Calu3 (cell line): ENCODE data around the gene HIBADH. TPM values are rescaled to one million over a fixed set of nuclear protein-coding genes. Genes with fewer than 3 reads are reported as not detected.

Source experiments
- BruUV-seq: library from RNA; stranded (reverse); fragments of 400-500 nt; replicated peaks from 2 replicates; lab custom pipeline; 2021; lab: Mats Ljungman, UMichigan
- CTCF ChIA-PET: fragments of 300-600 bp; sonication (Branson Sonifier 250); formaldehyde crosslinking; loops from one replicate; lab custom pipeline; 2022; ENCODE audit warnings: antibody characterized with exemption; lab: Charles Lee
- DNase-seq: peaks from one replicate; pipeline ENCODE4 v3.0.0; 2022
- H3K27ac Mint-ChIP-seq: one replicate; pipeline ENCODE4 v1.8.0; 2022; ENCODE audit warnings: mixed read lengths; ENCODE audit not compliant: unreplicated experiment
- H3K27me3 Mint-ChIP-seq: one replicate; pipeline ENCODE4 v1.8.0; 2022; ENCODE audit warnings: mixed read lengths; ENCODE audit not compliant: unreplicated experiment
- H3K36me3 Mint-ChIP-seq: one replicate; pipeline ENCODE4 v1.8.0; 2022; ENCODE audit warnings: mild to moderate bottlenecking, moderate library complexity, mixed read lengths; ENCODE audit not compliant: insufficient read depth, unreplicated experiment
- H3K4me1 Mint-ChIP-seq: one replicate; pipeline ENCODE4 v1.8.0; 2022; ENCODE audit warnings: mild to moderate bottlenecking, low read depth, mixed read lengths; ENCODE audit not compliant: unreplicated experiment
- H3K4me3 Mint-ChIP-seq: one replicate; pipeline ENCODE4 v1.8.0; 2022; ENCODE audit warnings: mild to moderate bottlenecking, low read depth, moderate library complexity, mixed read lengths; ENCODE audit not compliant: unreplicated experiment
- H3K9me3 Mint-ChIP-seq: one replicate; pipeline ENCODE4 v1.8.0; 2022; ENCODE audit warnings: low read depth, mixed read lengths; ENCODE audit not compliant: unreplicated experiment
- intact Hi-C: fragments of 100-400 bp; cut with micrococcal nuclease; formaldehyde crosslinking; loops from one replicate; pipeline ENCODE4 v1.10.0; 2022; ENCODE audit not compliant: unreplicated experiment
- total RNA-seq: library from RNA; stranded (reverse); gene quantifications from 2 replicates; pipeline ENCODE4 v1.2.3, GENCODE V29; 2022
- TF ChIP-seq, protein P1 (sequence below): fragments of 200-600 bp; IDR thresholded peaks from one replicate; pipeline ENCODE4 v1.8.0; 2022; ENCODE audit warnings: antibody characterized with exemption; ENCODE audit not compliant: unreplicated experiment

HIBADH gene
- total RNA-seq, 1 experiment from 2014 or later, result 74.6 TPM

DNA sequence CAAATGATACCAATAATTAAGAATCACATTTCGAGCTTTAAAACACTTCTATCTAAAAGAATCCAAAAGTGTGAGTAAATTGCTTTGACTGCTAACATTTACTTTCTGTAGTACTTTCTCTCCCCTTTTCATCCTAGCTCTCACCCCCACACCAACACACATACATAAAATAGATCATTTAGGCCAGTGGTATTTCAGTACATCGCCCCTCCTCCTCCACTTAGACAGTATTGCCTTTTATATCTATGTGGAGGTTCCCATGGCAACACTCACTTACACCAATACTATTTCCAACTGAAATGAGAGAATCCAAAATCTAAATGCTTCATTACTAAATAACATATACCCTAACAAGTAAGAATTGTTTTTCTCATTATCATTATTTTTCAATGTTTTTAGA is 58.9 kb downstream of the HIBADH start:
- TF ChIP-seq, protein P1, sequence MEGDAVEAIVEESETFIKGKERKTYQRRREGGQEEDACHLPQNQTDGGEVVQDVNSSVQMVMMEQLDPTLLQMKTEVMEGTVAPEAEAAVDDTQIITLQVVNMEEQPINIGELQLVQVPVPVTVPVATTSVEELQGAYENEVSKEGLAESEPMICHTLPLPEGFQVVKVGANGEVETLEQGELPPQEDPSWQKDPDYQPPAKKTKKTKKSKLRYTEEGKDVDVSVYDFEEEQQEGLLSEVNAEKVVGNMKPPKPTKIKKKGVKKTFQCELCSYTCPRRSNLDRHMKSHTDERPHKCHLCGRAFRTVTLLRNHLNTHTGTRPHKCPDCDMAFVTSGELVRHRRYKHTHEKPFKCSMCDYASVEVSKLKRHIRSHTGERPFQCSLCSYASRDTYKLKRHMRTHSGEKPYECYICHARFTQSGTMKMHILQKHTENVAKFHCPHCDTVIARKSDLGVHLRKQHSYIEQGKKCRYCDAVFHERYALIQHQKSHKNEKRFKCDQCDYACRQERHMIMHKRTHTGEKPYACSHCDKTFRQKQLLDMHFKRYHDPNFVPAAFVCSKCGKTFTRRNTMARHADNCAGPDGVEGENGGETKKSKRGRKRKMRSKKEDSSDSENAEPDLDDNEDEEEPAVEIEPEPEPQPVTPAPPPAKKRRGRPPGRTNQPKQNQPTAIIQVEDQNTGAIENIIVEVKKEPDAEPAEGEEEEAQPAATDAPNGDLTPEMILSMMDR, result no peak
- Mint-ChIP-seq H3K27ac (no peak overlapping the region), H3K36me3 (no peaks in the 10 kb centered on the region), H3K27me3 (no peaks in the 10 kb centered on the region), H3K9me3 (no peaks in the 10 kb centered on the region), H3K4me3 (no peak overlapping the region), H3K4me1 (peaks cover 20% of the 10 kb centered on the region)
- CTCF ChIA-PET, result no interaction called here
- BruUV-seq, result no TSS peak
- no peak for DNase-seq
- intact Hi-C loops, result loop anchor here (2.0 to 10.0 kb wide), 2 partner anchors 321 to 407 kb away; no protein-coding TSS in a partner anchor

DNA sequence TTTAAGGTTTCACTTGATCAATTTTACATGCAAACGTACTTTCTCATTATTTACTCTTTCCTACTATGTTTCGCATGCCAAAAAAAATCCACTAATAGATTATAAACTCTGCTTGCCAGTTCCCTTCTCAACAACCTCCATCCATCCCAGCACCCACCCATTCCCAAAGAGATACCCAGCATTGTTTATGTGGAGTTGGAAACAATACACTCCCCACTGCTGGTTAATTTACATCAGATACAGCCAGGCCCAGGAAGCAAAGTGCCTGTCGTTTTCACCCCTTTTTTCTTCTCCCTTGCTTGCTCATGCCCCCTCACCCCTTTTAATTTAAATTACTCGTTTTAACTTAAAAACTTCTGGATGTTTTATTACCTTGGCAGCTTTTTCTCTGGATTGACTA is 59.9 kb downstream of the HIBADH start:
- TF ChIP-seq, protein P1, result no peak
- no peaks in the 10 kb centered on the region for H3K36me3 Mint-ChIP-seq
- no peaks in the 10 kb centered on the region for H3K27me3 Mint-ChIP-seq
- no peak for DNase-seq
- intact Hi-C loops, result loop anchor here (10.0 kb wide), 1 partner anchor 322 kb away; no protein-coding TSS in a partner anchor
- CTCF ChIA-PET, result interaction anchor here (0.5 to 1.0 kb wide), 2 partner anchors 15 to 364 kb away, joined by 3 read pairs; no protein-coding TSS in a partner anchor
- no peaks in the 10 kb centered on the region for H3K9me3 Mint-ChIP-seq
- H3K4me3 Mint-ChIP-seq, result no peak overlapping the region
- BruUV-seq, result no TSS peak
- peaks cover 13% of the 10 kb centered on the region for H3K4me1 Mint-ChIP-seq
- H3K27ac Mint-ChIP-seq, result no peak overlapping the region

DNA sequence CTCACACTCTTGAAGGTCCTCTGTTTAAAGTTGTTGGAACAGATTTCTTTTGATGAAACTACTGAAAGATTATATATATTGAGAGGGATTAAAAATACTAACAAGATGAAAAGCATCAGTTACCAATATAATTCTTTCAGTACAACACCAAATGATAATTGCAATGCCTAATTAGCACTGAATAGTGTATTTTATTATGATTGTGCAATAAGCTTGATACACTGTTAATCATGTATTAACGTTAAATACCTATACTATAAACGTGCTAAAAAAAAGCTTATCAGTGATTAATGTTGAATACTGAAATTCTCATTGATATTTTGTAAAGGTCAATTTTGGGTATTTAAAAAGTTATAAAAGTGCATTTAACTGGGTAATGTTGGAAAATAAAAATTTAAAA is 61.5 kb downstream of the HIBADH start:
- DNase-seq, result no peak
- intact Hi-C loops, result loop anchor here (10.0 kb wide), 1 partner anchor 324 kb away; no protein-coding TSS in a partner anchor
- no peaks in the 10 kb centered on the region for H3K9me3 Mint-ChIP-seq
- H3K27me3 Mint-ChIP-seq, result no peaks in the 10 kb centered on the region
- CTCF ChIA-PET, result no interaction called here
- H3K27ac Mint-ChIP-seq, result no peak overlapping the region
- H3K4me3 Mint-ChIP-seq, result no peak overlapping the region
- TF ChIP-seq, protein P1, result no peak
- BruUV-seq, result no TSS peak
- peaks cover 6% of the 10 kb centered on the region for H3K4me1 Mint-ChIP-seq
- H3K36me3 Mint-ChIP-seq, result no peaks in the 10 kb centered on the region

DNA sequence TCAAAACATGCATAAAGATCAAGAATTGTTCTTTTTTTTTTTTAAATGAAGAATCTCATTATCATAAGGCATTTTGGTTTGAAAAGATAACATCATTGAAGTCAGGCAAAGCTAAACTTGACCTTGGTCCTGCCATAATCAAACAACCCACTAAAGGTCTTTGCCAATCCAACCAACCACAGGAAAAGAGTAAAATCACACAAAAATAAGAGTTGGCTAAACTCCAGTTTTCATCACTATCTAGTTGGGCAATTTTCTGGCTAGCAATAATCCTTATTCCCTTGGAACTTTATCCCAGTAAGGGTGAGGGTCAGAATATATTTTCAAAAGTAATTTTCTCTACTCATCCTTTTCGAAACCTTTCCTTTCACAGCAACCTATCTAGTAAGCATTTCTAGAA is 62.4 kb downstream of the HIBADH start:
- H3K36me3 Mint-ChIP-seq, result no peaks in the 10 kb centered on the region
- BruUV-seq, result no TSS peak
- H3K27ac Mint-ChIP-seq, result no peak overlapping the region
- no peak overlapping the region for H3K4me3 Mint-ChIP-seq
- TF ChIP-seq, protein P1, result no peak
- H3K4me1 Mint-ChIP-seq, result no peaks in the 10 kb centered on the region
- no peaks in the 10 kb centered on the region for H3K27me3 Mint-ChIP-seq
- intact Hi-C loops, result loop anchor here (10.0 kb wide), 1 partner anchor 325 kb away; no protein-coding TSS in a partner anchor
- DNase-seq, result no peak
- H3K9me3 Mint-ChIP-seq, result no peaks in the 10 kb centered on the region
- CTCF ChIA-PET, result no interaction called here
